Measurements from ENCODE around the gene TNFRSF25.

Gene TNFRSF25

DNA sequence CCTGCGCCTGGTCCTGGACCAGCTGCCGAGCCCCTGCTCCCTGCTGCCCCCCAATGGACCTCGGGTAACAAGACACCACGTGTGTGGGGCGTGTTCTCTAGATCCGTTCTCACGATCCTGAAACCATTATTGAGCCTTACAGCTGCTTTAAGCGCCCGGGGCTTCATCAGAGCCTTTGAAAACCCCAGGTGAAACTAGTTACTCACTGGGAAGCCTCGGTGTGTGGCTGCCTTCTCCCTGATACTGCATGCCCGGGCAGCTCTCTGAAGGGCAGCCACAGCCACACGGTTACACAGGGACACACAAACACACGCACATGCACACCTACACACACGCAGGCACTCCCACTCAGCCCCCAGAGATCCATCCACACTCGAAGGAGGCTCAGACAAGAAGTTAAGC is 51.5 kb downstream of the TNFRSF25 start:
- no peak for DNase-seq

DNA sequence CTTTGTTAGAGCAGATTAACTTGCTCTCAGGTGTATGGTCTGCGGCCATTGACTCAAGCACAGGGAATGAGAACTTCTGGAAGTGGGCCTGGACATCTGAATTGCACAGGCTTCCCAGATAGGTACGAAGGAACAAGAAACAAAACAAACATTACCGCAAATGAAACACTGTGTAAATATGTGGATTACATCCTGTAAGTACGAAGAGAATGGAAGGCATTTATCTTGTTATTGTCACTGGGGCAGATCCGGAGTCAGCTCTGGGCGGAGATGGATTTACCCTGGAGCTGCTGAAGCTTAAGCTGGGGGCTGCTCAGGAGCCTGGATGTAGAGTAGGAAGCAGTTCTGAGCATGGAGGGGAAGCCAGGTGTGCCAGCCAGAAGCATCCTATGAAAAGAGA is 53.1 kb downstream of the TNFRSF25 start:
- DNase-seq = no peak

Data from right hindlimb (tissue), 1 donor.